GM12875 (cell line): ENCODE data around the gene ALOX5.

ENCODE experiments used
- H3K4me3 ChIP-seq: one replicate; pipeline ENCODE4 v1.5.1; 2011; ENCODE audit warnings: low read depth, low read length, control low read depth
- TF ChIP-seq, protein P1 (sequence below): IDR thresholded peaks from 2 replicates; pipeline ENCODE4 v1.5.1; 2011; ENCODE audit warnings: low read depth, mild to moderate bottlenecking, control low read depth, inconsistent platforms, low read length, moderate library complexity, borderline replicate concordance; ENCODE audit not compliant: insufficient read depth

Gene ALOX5

DNA sequence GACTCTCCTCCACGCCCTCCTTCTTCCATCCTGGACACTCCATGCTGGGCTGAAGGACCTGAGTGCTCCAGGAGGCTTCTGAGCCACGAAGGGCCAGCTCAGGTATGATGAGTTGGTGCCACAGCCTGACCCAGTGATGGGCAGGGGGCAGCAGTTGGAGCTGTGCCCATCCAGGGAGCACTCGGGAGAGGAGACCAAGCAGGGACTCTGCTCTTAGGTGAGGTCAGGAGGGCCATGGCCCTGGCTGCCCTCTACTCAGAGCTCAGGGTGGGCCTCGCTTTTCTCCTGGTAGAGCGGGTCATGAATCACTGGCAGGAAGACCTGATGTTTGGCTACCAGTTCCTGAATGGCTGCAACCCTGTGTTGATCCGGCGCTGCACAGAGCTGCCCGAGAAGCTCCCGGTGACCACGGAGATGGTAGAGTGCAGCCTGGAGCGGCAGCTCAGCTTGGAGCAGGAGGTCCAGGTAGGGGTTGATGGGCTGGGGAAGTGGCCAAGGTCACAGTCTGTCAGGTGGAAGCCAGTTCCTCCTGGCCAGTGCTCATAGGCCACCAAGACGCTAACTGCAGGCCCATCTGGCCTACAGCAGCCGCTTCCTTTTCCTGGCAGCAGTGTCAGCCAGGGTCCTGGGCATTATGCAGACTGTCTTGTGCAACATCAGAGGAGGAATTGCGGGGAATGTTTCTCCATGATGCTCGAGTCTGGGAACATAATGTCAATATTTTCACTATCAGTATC is 50.8 kb downstream of the ALOX5 start:
- H3K4me3 ChIP-seq = no peak overlapping the region
- TF ChIP-seq, protein P1, sequence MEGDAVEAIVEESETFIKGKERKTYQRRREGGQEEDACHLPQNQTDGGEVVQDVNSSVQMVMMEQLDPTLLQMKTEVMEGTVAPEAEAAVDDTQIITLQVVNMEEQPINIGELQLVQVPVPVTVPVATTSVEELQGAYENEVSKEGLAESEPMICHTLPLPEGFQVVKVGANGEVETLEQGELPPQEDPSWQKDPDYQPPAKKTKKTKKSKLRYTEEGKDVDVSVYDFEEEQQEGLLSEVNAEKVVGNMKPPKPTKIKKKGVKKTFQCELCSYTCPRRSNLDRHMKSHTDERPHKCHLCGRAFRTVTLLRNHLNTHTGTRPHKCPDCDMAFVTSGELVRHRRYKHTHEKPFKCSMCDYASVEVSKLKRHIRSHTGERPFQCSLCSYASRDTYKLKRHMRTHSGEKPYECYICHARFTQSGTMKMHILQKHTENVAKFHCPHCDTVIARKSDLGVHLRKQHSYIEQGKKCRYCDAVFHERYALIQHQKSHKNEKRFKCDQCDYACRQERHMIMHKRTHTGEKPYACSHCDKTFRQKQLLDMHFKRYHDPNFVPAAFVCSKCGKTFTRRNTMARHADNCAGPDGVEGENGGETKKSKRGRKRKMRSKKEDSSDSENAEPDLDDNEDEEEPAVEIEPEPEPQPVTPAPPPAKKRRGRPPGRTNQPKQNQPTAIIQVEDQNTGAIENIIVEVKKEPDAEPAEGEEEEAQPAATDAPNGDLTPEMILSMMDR = no peak

DNA sequence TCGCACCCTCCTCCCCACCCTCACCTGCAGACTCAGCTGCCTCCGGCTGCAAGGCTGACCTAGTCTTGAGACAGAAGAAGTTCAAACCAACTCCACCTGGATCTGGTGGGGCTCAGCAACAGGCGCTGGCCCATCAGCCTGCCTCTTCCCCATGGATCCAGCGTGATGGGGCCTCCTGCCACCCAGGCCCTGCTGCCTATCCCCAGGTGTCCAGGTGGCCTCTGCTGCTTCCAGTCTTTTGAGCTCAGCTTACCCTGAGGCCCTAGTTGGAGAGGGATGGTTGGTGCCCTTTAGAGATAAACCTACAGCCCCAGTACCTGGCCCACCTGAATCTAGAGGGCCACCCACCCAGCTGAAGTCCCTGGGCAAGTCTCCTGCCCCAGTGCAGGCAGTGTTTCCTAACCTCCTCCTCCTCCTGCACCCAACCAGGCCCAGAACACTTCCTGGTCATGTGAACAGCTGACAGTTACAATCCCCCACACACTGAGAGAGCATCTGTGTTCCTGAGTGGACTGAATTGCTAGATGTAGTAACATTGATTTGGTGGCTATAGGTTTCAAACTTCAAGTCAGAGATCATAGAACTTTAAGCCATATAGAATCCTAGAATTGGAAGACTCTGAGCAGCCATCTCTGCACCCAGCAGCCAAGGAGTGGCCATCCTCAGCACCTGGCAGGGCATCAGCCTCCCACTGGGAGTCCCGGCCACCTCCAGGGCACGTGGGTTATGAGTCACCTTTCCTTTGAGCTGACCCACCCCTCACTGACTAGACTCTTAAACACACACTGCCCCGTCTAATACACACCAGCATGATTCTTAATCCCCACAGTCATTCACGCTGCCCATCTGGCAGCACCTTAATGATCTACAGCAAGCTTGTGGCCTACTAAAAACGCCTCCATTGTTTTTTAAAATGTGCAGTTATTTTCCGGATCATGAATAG is 51.9 kb downstream of the ALOX5 start:
- TF ChIP-seq, protein P1 = no peak

DNA sequence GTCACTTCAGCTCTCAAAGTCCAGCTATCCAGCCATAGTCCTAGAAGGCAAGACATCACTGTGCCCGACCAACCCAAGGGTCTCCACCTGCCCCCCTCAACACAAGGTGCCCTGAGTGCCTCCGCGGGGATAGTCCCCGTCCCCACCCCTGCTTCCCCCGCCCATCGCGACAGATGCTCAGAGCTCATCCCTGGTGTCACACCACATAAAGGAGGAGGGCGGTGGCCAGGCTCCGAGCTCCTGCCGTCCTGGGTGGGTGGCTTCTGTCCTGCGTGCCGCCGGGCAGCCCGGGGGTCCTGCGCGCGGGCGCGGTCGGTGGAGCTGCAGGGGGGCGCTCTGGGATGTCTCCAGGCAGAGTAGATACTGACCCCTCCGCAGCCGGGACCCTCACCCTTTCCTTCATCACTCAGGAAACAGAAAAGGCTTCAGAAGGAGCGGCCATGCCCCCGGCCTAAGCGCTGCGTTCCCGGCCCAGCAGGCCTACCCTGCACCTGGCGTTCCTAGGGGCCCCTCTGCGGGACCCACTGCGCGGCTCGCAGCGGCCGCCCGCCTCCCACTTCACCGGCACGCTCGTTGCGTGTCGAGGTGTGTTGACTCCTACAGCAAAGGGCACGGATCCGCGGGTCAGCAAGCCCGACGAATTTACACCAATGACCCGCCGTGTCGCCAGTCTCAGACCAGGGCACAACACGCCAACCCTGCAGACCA is 53.4 kb downstream of the ALOX5 start:
- TF ChIP-seq, protein P1 = no peak
- H3K4me3 ChIP-seq = no peak overlapping the region

More for the DNA sequence above, 51.9 kb downstream of the ALOX5 start:
- no peak overlapping the region for H3K4me3 ChIP-seq

DNA sequence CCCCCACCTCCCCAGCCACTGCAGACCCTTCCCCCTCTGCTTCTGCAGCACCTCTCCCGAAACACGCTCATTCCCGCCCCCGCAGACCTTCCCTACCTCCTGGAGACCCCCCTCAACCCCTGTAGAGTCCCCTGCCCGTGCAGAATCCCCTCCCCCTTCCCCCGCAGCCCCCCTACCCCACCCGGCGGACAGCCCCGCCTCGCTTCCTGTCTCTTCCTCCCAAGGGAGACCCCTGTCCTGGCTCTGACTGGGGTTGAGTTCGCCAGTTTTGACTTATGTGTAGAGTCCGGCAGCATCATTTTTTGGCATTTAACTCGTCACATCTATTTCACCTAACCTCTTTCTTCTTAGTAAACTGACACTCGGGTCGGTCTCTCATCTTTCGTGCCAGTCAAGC is 54.0 kb downstream of the ALOX5 start:
- H3K4me3 ChIP-seq = no peak overlapping the region
- TF ChIP-seq, protein P1 = no peak

DNA sequence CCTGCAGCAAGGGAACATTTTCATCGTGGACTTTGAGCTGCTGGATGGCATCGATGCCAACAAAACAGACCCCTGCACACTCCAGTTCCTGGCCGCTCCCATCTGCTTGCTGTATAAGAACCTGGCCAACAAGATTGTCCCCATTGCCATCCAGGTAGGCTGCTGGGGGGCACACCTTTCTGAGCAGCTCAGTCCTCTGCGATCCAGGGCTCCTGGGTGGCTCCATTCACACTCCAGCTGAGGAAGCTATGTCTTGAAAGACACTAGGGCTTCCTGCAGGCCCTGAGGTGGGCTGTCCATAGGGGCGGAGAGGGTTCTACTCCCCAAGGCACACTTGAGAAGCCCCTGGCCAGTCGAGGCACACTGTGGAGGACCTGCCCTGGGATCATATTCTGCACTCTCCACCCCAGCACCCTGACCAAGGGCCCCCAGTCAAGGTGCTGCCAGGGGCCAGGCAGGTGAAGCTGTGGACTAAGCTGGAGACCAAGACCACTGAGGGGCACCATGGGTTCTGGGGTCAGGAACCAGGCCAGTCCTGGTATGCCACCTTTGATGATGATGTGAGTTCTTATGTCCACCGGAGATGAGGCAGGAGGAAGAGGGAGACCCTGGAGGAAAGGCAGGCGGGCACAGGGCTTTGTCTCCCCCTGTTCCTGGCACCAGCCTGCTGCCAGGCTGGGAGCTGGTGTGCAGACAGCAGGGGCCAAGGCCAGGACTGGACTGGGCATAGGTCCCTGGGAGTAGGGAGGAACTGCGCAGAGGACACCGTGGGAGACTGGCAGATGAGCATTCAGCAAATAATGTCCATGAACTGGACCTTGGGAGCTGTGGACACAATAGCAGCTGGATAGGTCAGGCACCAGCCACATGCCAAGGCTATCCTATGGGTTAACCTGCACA is 54.8 kb downstream of the ALOX5 start:
- no peak overlapping the region for H3K4me3 ChIP-seq

More for the DNA sequence above, 54.8 kb downstream of the ALOX5 start:
- TF ChIP-seq, protein P1 = no peak
